Measurements from ENCODE around the gene C19orf67. TPM values are rescaled to one million over a fixed set of nuclear protein-coding genes. Genes with fewer than 3 reads are reported as not detected.
"Not testable (repeated sequence)": the region's sequence is repeated elsewhere in the genome, so short reads cannot be mapped to it uniquely, and the experiment has no call there.

C19orf67 gene
- total RNA-seq, 1 donor from 2014 or later = not detected

DNA sequence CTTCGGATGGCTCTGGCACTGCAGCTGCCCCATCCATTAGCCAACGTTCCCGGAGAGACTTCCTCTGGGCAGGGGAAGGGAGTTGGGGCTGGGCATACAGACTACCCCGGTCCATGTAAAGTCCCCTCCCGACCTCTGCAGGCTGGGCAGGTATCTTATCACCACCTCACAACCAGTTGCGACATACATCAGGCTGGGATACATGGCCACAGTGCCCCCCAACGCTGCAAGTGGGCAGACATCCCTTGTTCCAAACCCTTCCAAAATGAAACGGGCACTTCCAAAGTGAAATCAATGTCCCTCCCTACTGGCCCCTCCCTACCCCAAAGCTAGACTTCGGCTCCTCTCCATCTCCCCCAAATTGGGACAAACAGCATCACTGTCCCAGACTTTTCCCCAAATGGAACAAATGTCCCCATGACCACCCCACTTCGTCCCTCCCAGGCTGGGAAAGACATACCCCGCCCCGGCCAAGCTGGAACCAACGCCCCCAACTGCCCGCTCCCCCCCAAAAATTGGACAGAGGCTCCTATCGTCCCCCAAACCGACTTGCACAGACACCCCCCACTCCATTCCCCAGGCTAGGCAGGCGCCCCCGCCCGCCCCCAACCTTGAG is 28.7 kb downstream of the C19orf67 start:
- DNase-seq (ENCODE audit: low read depth) = no peak

DNA sequence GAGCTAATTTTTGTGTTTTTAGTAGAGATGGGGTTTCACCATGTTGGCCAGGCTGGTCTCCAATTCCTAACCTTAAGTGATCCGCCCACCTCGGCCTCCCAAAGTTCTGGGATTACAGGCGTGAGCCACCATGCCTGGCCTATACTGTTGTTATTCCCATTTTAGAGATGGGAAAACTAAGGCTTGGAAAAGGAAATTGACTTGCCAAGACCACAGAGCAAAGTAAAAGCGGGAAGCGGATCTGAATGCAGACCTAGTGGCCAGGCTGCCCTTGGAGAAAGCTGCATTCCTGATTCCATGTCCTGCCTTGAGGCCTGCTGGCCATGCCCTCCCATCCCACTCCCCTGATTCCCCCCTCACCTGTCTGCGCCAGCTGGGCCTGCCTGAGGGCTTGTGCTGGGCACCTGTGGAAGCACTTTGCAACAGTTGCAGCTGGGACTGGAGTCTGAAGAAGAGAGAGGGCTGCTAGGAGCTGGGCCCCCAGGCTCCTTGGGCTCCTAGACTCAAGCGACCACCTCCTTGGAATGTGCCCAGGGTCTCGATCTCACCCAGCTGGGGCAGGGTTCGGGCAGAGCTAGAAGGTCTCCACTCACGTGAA is 29.4 kb downstream of the C19orf67 start:
- DNase-seq (ENCODE audit: low read depth) = no peak

GRCh38 chr19:14055396-14055795 is 30.2 kb downstream of the C19orf67 start:
- no peak for DNase-seq (ENCODE audit: low read depth)

DNA sequence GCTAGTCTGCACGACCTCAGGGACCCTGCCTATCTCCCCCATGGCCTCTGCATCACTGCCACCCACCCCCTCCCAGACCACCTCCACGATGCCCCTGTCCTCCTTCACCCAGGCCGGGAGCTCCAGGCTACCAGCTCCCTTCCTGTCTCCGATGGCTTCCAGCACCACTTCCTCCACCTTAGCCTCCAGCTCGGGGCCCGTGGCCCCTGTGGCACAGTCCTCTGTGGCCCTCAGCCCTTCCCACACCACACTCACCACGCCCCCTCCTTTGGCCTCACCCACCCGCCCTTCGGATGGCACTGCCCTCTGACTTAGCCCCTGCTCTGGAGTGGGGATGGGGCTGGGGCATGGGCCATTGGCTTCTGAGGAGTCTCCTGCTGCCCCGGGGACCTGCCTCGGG is 30.9 kb downstream of the C19orf67 start:
- DNase-seq (ENCODE audit: low read depth) = no peak

GRCh38 chr19:14054099-14054498 is 31.5 kb downstream of the C19orf67 start:
- DNase-seq (ENCODE audit: low read depth) = no peak

GRCh38 chr19:14053500-14053899 is 32.1 kb downstream of the C19orf67 start:
- DNase-seq (ENCODE audit: low read depth) = no peak

DNA sequence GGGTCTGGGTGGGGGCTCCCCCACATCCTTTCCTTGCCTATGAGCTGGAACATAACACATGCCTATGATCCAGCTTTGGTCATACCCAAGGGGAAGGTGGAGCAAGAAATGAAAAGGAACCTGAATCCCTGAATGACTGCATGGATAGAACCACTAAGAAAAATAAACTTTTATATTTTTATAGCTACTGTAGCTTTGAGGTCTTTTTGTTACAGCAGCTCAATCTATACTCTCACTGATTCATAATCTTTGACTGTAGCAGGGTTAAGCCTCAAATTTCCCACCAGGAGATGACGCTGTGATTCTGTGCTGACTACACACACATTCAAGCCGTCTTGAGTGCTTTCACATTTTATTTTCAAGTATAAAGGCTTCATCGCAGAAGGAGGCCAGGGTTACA is 32.6 kb downstream of the C19orf67 start:
- no peak for DNase-seq (ENCODE audit: low read depth)

DNA sequence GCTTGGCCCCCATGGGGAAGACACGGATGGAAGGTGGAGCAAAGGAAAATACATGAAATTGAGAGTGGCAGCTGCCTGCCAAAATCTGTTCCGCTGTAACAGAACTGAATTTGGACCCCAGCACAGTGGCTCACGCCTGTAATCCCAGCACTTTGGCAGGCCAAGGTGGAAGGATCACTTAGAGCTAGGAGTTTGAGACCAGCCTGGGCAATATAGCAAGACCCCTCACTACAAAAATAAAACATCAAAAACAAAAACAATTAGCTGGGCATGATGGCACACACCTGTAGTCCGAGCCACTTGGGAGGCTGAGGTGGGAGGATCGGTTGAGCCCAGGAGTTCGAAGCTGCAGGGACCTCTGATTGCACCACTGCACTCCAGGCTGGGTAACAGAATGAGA is 33.1 kb downstream of the C19orf67 start:
- no peak for DNase-seq (ENCODE audit: low read depth)

- no peak for DNase-seq (ENCODE audit: low read depth)
Measured at GRCh38 chr19:14051980-14052379, 33.6 kb downstream of the C19orf67 start.

- DNase-seq (ENCODE audit: low read depth) = not testable (repeated sequence)
Measured at GRCh38 chr19:14050961-14051360, 34.6 kb downstream of the C19orf67 start.

GRCh38 chr19:14050512-14050911 is 35.1 kb downstream of the C19orf67 start:
- DNase-seq (ENCODE audit: low read depth) = no peak

DNA sequence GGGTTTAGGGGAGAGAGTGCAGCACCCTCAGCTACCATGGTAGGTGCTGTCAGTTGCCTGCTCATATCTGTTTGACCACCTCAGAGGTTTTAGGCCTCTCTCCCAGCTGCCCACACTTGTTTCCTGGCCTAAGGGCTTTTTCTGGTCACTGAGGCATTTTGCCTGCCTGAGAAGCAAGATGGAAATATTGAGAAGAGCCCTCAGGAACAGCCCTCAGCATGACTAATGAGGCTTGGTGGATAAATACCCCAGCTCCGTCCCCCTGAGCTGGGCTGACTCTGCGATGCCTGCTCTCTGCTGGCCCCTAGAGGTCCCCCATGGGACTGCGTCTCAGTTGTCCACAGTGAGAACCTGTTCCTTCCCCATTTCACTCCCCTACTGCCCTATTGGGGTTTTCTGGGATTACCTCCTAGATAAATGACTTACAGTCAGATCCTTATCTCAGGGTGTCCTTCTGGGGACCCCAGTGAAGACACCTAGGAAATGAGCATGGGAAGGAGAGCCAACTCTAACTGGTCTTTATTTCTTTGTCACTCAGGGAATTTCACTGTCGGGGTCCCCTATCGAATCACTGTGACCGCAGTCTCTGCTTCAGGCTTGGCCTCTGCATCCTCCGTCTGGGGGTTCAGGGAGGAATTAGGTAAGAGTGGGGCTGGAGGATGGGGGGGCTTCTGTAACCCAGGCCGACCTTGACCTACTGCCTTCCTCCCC is 37.0 kb downstream of the C19orf67 start:
- DNase-seq (ENCODE audit: low read depth) = no peak

DNA sequence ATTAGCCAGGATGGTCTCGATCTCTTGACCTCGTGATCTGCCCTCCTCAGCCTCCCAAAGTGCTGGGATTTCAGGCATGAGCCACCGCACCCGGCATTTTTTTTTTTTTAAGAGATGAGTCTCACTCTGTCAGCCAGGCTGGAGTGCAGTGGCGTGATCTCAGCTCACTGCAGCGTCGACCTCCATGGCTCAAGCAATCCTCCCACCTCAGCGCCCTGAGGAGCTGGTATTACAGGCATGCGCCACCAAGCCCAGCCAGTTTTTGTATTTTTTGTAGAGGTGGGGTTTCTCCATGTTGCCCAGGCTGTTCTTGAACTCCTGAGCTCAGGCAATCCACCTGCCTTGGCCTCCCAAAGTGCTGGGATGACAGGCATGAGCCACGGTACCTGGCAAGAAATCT is 37.7 kb downstream of the C19orf67 start:
- not testable (repeated sequence) for DNase-seq (ENCODE audit: low read depth)

GRCh38 chr19:14042659-14043608 is 42.6 kb downstream of the C19orf67 start:
- peak; percentile 77 for DNase-seq (ENCODE audit: low read depth)

DNA sequence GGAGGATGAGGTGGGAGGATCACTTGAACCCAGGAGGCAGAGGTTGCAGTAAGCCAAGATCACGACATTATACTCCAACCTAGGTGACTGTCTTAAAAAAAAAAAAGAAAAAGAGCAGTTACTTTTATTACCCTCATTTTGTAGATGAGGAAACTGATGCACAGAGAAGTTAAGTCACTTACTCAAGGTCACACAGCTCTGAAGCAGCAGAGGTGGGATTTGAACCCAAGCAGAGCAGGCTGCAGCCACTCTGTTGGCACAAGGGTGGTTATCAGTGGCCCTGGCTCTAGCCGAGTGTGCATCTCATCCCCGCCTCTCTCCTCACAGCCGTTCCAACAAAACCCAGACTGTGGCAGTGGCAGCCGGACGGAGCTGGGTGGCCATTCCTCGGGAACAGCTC is 46.4 kb downstream of the C19orf67 start:
- DNase-seq (ENCODE audit: low read depth) = no peak

GRCh38 chr19:14035706-14036105 is 49.9 kb downstream of the C19orf67 start:
- DNase-seq (ENCODE audit: low read depth) = no peak

GRCh38 chr19:14035159-14035558 is 50.4 kb downstream of the C19orf67 start:
- not testable (repeated sequence) for DNase-seq (ENCODE audit: low read depth)

- DNase-seq (ENCODE audit: low read depth) = no peak
Measured at GRCh38 chr19:14033946-14034345, 51.6 kb downstream of the C19orf67 start.

GRCh38 chr19:14031719-14032480 is 53.7 kb downstream of the C19orf67 start, which contains the start of gene IL27RA:
Gene IL27RA (plus strand): TSS chr19:14031762. CDS start chr19:14031873, 111 bp downstream.
- DNase-seq (ENCODE audit: low read depth) = peak; percentile 21

All from renal cortical epithelial cell (primary cell).